HepG2 (cell line): ENCODE data around the gene MNAT1. TPM values are rescaled to one million over a fixed set of nuclear protein-coding genes. Genes with fewer than 3 reads are reported as not detected.
A peak's percentile ranks its signal among the peaks of the same experiment; 100 is the strongest.

Experiments
- CBX5 ChIP-seq: sonication (generic); formaldehyde crosslinking; IDR thresholded peaks from 2 replicates; pipeline ENCODE4 v1.4.0; 2020; ENCODE audit warnings: missing genetic modification reagents, borderline replicate concordance
- DNMT3B ChIP-seq: conservative IDR thresholded peaks from 2 replicates; pipeline ENCODE4 v1.6.1; 2016; ENCODE audit warnings: missing biosample characterization, control low read depth
- DR1 ChIP-seq: sonication (generic); formaldehyde crosslinking; IDR thresholded peaks from 2 replicates; pipeline ENCODE4 v1.8.0; 2021; ENCODE audit warnings: mild to moderate bottlenecking, missing genetic modification reagents, inconsistent platforms
- FLYWCH1 ChIP-seq: sonication (generic); formaldehyde crosslinking; IDR thresholded peaks from 2 replicates; pipeline ENCODE4 v1.8.1; 2023; ENCODE audit warnings: mild to moderate bottlenecking, missing genetic modification reagents
- FOXA1 ChIP-seq, 2 experiments: fragments of 450-650 bp in 1 of 2; sonication (generic) in 1 of 2; formaldehyde crosslinking in 1 of 2; IDR thresholded peaks; 2 replicates each; pipeline versions ENCODE4 v1.4.0 to v1.6.1; 2016 to 2020; ENCODE audit warnings: missing genetic modification reagents in 1 of 2
- HOXD1 ChIP-seq: sonication (generic); formaldehyde crosslinking; IDR thresholded peaks from 2 replicates; pipeline ENCODE4 v1.5.0; 2020; ENCODE audit warnings: missing genetic modification reagents
- PTBP1 ChIP-seq: fragments of 200-400 bp; formaldehyde crosslinking; IDR thresholded peaks from 2 replicates; pipeline ENCODE4 v1.6.1; 2018; ENCODE audit warnings: low read length, low read depth; ENCODE audit not compliant: poor library complexity, severe bottlenecking
- SETDB1 ChIP-seq: sonication (generic); formaldehyde crosslinking; IDR thresholded peaks from 2 replicates; pipeline ENCODE4 v1.5.1; 2020; ENCODE audit warnings: missing genetic modification reagents, mild to moderate bottlenecking, borderline replicate concordance
- SKI ChIP-seq: fragments of 450-650 bp; IDR thresholded peaks from one replicate; pipeline ENCODE4 v1.6.1; 2018; ENCODE audit warnings: mild to moderate bottlenecking; ENCODE audit not compliant: partially characterized antibody
- THAP11 ChIP-seq: IDR thresholded peaks from 2 replicates; pipeline ENCODE4 v1.6.1; 2016; ENCODE audit warnings: missing biosample characterization, missing genetic modification reagents
- TRIM24 ChIP-seq: sonication (generic); formaldehyde crosslinking; IDR thresholded peaks from 2 replicates; pipeline ENCODE4 v1.8.0; 2022; ENCODE audit warnings: mild to moderate bottlenecking, missing genetic modification reagents
- polyA plus RNA-seq, 8 experiments: library from polyadenylated mRNA; depleted of rRNA in 3 of 8; stranded (reverse) in 7 of 8; unstranded in 1 of 8; fragments of >200 nt; fragmentation: Illumina TruSeq in 4 of 8; extraction: Trizol in 4 of 8; gene quantifications; 2 replicates each; pipeline versions ENCODE4 v1.2.1 to v1.2.3, GENCODE V29; 2011 to 2016; ENCODE audit warnings: low read depth in 4 of 8, missing spikeins in 1 of 8, mixed read lengths in 1 of 8; ENCODE audit not compliant: insufficient read depth in 1 of 8
- total RNA-seq, 5 experiments: library from RNA; depleted of rRNA; stranded (reverse); fragments of >200 nt; fragmentation: Illumina TruSeq; extraction: Trizol; gene quantifications; 2 replicates each; pipeline ENCODE4 v1.2.3, GENCODE V29; 2016; ENCODE audit warnings: low read depth in 1 of 5
- TF ChIP-seq, protein P1 (sequence below): fragments of 450-650 bp; IDR thresholded peaks from 2 replicates; pipeline ENCODE4 v1.6.1; 2017
- TF ChIP-seq, protein P2 (sequence below): sonication (generic); formaldehyde crosslinking; IDR thresholded peaks from 2 replicates; pipeline ENCODE4 v1.5.1; 2020; ENCODE audit warnings: mild to moderate bottlenecking, missing genetic modification reagents
- TF ChIP-seq, protein P3 (sequence below), 2 experiments: sonication (generic) in 1 of 2; formaldehyde crosslinking in 1 of 2; IDR thresholded peaks; 2 replicates each; pipeline versions ENCODE4 v1.6.1 to v1.9.0; 2014 to 2022; ENCODE audit warnings: antibody characterized with exemption in 1 of 2, borderline replicate concordance in 1 of 2, inconsistent platforms in 1 of 2, low read depth in 1 of 2, missing genetic modification reagents in 1 of 2

The MNAT1 gene
- total and polyA plus RNA-seq, 2 of the 13 experiments (the other 11 are each of a cell fraction or from before 2014, with no cell fraction given) = 49.2 to 94.8 TPM

DNA sequence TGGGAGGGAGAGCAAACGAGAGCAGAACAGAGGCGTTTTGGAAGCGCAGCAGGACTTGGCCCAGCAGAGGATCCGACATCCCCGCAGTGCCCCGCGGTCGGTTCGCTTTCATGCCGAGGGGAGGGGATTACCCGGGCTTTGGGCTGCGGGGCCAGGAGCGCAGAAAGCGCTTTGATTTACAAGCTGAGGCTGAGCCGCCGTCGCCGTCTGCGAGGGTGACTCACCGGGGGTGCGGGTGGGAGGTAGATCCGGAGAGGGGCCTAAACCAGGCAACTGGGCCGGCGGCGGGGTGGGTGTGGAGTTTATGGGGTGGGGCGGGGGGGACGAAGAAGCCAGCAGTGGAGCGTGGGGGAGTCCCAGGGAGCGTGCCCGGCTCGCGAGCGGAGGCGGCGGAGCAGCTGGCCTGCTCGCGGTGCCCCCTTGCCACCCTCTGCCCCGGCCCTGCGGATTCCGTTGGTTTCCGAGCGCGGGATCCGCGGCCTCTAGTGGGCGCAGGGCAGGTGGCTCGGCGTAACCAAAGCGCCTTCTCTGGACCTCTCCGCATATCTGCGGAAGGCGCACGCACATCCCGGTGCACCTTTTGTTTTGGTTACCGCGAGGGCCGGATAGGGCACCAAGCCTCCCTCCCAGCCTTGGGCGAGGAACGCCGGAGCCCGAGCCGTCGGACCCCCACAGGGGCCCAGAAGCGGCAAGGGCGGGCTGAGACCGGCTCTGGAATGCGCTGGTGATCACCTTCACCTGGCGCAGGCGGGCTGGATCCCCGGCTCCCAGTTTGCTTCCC, 13.0 kb upstream of the MNAT1 start (continued):
- TF ChIP-seq PTBP1 = no peak
- no peak for TF ChIP-seq SETDB1 (CRISPR knock-in tag)
- TF ChIP-seq, protein P1, sequence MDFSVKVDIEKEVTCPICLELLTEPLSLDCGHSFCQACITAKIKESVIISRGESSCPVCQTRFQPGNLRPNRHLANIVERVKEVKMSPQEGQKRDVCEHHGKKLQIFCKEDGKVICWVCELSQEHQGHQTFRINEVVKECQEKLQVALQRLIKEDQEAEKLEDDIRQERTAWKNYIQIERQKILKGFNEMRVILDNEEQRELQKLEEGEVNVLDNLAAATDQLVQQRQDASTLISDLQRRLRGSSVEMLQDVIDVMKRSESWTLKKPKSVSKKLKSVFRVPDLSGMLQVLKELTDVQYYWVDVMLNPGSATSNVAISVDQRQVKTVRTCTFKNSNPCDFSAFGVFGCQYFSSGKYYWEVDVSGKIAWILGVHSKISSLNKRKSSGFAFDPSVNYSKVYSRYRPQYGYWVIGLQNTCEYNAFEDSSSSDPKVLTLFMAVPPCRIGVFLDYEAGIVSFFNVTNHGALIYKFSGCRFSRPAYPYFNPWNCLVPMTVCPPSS = no peak
- no peak for TF ChIP-seq DNMT3B
- TF ChIP-seq SKI = no peak
- no peak; the same call in 1 of the 2 replicates for TF ChIP-seq HOXD1
- TF ChIP-seq TRIM24 (CRISPR knock-in tag) = no peak
- TF ChIP-seq, protein P2, sequence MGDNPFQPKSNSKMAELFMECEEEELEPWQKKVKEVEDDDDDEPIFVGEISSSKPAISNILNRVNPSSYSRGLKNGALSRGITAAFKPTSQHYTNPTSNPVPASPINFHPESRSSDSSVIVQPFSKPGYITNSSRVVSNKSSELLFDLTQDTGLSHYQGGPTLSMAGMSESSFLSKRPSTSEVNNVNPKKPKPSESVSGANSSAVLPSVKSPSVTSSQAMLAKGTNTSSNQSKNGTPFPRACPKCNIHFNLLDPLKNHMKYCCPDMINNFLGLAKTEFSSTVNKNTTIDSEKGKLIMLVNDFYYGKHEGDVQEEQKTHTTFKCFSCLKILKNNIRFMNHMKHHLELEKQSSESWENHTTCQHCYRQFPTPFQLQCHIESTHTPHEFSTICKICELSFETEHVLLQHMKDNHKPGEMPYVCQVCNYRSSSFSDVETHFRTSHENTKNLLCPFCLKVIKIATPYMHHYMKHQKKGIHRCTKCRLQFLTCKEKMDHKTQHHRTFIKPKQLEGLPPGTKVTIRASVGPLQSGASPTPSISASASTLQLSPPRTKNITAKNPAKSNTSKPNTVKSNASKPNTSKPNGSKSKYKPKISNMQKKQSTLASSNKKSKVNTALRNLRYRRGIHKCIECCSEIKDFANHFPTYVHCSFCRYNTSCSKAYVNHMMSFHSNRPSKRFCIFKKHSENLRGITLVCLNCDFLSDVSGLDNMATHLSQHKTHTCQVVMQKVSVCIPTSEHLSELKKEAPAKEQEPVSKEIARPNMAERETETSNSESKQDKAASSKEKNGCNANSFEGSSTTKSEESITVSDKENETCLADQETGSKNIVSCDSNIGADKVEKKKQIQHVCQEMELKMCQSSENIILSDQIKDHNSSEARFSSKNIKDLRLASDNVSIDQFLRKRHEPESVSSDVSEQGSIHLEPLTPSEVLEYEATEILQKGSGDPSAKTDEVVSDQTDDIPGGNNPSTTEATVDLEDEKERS (CRISPR knock-in tag) = no peak
- TF ChIP-seq, protein P3, sequence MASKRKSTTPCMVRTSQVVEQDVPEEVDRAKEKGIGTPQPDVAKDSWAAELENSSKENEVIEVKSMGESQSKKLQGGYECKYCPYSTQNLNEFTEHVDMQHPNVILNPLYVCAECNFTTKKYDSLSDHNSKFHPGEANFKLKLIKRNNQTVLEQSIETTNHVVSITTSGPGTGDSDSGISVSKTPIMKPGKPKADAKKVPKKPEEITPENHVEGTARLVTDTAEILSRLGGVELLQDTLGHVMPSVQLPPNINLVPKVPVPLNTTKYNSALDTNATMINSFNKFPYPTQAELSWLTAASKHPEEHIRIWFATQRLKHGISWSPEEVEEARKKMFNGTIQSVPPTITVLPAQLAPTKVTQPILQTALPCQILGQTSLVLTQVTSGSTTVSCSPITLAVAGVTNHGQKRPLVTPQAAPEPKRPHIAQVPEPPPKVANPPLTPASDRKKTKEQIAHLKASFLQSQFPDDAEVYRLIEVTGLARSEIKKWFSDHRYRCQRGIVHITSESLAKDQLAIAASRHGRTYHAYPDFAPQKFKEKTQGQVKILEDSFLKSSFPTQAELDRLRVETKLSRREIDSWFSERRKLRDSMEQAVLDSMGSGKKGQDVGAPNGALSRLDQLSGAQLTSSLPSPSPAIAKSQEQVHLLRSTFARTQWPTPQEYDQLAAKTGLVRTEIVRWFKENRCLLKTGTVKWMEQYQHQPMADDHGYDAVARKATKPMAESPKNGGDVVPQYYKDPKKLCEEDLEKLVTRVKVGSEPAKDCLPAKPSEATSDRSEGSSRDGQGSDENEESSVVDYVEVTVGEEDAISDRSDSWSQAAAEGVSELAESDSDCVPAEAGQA (IDR thresholded peaks at IDR 0.05; ENCODE audit: low read depth) = no peak
- TF ChIP-seq, protein P3 (CRISPR knock-in tag; IDR thresholded peaks at IDR 0.05; ENCODE audit: borderline replicate concordance) = no peak
- no peak for TF ChIP-seq FOXA1 (IDR thresholded peaks at IDR 0.05)
- TF ChIP-seq FOXA1 (CRISPR knock-in tag; IDR thresholded peaks at IDR 0.05) = no peak
- TF ChIP-seq CBX5 = no peak
- TF ChIP-seq FLYWCH1 (CRISPR knock-in tag) = no peak
- TF ChIP-seq THAP11 (CRISPR knock-in tag) = peak; percentile 44
- TF ChIP-seq DR1 (CRISPR knock-in tag) = no peak
